ENCODE results near the gene AUNIP.

AUNIP gene, protein sequence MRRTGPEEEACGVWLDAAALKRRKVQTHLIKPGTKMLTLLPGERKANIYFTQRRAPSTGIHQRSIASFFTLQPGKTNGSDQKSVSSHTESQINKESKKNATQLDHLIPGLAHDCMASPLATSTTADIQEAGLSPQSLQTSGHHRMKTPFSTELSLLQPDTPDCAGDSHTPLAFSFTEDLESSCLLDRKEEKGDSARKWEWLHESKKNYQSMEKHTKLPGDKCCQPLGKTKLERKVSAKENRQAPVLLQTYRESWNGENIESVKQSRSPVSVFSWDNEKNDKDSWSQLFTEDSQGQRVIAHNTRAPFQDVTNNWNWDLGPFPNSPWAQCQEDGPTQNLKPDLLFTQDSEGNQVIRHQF

DNA sequence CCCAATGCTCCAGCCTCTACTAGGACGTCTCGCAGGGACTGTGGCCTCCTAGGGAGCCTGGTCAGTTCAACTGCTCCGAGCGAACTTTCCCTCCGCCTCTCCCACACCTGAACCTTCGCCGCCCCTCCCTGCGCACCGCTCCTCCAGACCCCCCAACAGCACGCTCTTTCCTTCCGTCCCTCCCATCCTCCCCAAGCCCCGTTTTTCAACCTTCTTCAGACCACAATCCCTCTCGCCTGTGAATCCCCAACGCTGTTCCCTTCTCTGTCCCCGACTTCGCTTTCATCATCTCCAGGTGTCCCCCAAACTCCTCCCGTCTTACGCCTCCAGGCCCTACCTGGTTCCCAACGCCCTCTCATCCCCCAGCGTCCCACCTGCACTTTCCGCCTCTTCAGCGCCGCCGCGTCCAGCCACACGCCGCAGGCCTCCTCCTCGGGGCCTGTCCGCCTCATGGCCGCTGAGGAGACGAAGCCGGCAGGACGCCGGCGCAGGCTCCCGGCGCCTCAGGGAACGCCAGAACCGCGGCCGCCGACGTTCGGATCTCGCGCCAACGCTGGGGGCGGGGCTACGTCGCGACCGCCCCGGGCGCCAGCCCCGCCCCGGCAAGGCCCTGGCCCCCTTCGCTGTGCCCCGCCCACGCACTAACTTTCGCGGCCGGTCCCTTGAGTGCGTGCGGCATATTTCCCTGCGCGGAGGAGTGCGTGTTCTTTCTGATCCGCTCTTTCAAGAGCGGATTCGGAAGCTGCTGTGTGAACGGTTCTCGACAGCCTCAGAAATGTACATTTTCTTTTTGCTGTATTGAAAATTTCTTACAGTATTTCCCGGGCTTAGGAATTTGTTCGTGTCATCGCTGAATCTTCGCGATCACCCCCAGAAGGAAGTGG lies at the start of gene AUNIP:
Gene AUNIP (minus strand): TSS at position 552 of the 884 bp plus-strand sequence. CDS start 100 bp downstream, at position 452.
- DNase-seq, result peak; percentile 96

DNA sequence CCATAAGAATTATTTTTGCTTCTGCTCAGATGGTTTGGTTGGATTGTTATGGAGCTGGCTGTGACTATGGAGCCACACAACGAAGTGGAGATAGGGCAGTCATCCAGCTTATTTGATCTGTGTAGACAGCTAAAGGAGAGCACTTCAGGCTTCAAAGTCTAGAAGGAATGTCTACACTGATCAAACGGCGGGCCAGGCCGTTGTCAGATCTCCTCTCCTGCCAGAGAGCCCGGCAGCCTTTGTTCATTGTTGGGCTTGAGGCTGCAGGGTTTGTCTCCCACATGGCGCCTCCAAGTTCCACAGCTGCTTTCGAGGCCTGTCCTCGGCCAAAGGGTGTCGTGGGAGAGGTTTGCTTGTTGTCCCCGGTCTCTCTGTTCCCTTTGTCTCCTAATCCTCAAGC lies 49.8 kb upstream of the AUNIP start:
- no peak for DNase-seq

DNA sequence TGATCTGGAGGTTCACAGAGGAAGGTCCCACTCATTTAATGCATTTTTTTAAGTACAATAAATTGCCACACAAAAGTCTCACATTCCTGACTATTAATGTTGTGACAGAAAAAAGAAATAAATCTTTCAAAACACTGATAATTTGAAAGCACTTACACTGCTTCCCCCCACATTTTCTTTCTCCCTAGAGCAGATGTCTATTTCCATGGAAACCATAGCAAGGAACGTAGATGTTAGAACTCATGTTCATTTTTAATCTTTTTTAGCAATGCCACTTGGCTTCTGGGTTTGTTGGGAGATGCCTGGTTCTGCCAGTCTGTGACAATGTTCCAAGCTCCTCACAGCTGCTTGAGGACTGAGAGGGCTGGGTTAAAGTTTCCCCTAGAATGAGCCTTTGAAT lies 48.9 kb upstream of the AUNIP start:
- no peak for DNase-seq

DNA sequence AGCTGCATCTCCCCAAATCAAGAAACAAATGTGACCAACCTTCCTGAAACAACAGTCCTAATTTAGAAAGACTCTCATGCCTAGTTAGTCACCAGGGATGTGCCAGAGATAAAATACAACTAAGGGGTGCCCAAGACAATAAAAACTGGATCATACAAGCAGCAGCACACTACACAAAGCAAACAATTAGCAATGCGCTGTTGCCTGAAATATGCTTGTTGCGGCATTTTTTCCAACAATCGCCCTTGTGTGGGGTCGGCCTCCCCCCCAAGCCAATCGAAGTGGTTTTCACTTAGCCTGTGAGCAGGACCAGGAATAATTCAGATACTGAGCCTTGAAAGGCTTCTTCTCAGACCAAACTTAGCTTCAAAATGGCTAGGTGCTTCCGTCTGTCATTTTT lies 48.3 kb upstream of the AUNIP start:
- DNase-seq, result no peak

DNA sequence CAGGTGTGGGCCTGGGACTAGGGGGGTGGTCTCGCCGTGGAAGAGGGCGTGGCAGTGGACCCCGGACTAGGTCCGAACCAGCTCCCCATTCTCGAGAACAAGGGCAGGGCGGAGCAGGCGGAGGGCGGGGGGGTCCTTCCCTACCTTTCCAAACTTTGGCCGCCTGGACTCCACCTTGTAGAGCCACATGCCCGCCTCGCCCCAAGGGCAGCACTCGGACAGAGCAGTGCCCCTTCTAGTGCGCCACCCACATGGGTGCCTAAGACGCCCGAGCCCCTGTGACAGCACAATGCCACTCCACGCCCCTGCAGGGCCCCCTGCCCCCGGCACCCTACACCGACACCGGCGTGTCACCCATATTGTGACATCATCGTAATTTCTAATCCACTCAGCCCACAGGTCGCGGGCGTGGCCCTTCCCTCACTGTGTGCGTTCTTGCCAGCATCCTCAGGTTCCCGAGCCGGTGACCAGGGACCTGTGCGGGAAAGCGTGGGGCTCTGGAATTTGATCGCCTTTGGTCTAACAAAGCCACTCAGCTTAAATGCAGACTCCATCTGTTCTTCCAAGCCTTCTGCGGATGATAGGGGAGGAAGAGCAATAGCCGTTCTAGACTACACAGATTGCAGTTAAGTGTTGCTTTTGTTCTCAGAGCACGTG lies 47.5 kb upstream of the AUNIP start:
- DNase-seq, result no peak

DNA sequence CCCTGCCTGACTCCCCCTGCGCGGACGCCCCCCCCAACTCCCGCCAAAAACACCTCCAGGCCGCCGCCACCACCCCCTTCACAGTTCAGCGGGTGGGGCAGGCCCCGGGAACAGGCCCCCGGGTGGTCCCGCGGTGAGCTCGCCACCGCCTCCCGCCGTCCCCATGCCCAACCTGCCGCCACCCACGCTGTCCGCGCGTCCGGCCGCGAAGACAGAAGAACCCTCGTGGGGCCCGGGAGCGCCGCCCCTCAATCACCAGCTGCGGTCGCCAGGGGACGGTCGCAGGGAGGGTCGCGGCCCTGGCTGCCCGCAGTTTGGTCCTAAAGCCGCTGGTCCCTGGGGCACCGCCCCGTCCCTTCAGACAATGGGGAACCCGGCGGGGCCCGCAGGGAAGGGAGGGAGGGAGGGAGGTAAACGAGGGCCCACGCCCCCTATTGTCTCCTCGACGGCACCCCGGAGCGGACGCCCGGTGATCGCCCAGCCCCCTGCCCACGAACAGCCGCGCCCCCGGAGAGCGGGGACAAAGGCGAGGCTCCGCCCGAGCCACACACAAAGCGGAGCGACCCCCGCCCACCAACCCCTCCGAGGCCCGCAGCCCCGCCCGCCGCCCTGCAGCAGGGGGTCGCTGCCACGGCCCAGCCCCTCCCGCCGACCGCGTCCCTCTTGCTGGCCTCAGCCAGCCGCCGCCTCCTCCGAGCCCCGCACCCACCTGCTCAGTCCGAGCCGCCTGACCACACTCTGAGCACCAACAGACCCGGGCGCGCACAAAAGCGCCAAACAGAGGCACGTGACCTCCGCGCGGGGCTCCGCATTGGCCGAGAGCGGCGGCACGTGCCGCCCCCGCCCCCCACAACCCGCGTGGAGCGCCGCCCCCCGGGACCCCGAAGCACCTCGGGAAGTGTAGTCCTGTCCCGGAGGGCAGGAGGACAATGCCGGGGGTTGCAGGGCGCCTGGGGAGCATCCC lies 46.7 kb upstream of the AUNIP start, which contains the start of gene STMN1:
Gene STMN1 (minus strand): TSS at position 740 of the 964 bp plus-strand sequence. CDS start 1,743 bp downstream, outside the sequence.
- peak; percentile 97 for DNase-seq

DNA sequence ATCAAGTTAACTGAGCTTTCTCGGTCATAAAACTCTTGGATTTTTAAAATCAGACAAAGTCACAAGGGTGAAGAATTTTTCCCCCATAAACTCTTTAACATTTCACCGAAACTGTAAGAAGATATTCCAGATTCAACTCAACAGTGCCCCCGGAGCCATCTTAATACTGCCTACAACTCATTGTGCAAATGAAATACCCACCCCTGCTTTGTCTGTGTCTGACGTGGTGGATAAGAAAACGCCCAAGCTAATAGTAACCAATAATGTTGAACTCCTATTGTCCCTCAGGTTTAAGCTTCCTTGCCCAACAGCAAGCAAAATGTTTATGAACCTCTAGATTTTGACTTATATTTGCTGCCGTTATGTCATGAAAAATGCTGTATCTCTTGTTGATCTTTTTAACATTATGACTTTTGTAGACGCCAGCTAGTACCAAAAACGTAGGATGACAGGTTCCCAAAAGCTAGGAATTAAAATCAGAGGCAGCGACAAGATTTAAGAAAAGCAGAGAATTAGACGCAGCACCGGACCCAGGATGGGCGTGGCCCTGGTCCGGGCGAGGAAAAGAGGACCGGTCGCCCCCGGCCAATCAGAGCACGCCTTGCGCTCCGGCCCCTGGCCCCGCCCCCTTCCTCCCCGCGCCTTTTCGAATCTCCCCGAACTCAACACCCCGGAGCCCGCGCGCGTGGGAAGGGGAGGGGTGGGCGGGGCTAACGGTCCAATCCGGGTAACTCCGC lies 45.9 kb upstream of the AUNIP start:
- peak; percentile 96 for DNase-seq

DNA sequence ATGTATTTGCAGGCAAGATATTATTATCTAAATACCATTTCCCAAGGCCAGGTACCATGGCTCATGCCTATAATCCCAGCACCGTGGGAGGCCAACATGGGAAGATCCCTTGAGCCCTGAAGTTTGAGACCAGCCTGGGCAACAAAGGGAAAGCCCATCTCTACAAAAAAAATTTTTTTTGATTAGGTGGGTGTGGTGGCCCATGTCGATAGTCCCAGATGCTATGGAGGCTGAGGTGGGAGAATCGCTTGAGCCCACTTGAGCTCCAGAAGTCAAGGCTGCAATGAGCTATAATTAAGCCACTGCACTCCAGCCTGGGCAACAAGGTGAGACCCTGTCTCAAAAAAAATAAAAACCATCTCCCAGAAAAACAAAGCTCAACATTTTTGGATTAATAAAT lies 44.7 kb upstream of the AUNIP start:
- no peak for DNase-seq

DNA sequence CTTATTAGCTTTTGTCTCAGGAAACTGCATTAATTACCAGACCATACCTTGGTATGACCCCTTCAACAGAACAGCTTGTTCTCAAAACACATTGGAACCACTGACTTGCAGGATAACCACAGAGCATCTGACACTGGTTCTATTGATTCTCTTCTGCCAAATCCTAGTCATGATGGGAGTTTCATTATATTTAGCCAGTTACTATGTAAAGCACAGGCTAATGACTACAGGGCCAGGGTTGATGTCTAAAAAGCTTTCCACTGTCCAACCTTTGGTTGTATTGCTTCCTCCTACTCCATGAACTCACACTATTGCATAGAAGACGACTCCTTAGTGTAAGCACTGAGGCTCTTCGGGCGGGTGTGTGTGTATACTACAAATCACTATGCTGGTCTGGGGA lies 43.2 kb upstream of the AUNIP start:
- DNase-seq, result no peak

DNA sequence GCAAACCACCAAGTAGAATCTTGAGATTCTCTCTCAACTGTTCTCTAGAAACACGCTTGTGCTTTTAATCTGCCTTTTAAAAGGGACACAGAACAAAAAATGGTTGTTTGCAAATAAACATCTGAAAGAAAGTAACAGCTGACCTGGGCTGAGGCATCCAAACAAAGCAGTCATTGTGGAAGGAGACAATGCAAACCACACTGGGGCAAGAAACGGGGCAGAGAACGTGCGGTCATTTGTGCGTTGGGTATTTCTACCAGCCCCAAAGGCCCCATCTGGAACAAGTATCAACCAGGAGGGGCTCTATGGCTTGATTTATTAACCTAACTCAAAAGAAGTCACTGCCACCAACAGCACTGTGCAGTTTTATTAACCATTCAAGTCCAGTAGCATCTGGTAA lies 41.0 kb upstream of the AUNIP start:
- DNase-seq, result no peak

DNA sequence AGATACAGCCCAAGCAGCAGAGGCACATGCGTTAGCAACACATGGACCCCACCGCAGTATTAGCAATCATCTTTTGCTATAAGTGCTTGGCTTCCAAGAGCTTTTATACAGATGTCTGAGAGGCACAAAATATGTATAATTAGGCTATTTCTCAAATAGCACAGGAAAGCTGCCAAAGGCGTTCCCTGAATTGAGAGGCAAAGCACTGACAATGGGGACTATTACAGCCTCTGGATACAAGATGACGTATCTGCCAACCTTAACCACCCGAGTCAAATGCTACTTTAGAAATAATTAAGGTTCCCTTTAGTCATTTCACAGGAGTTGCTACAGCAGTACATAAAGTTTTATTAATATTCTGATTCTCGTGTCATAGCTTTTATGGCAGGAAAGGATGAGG lies 40.5 kb upstream of the AUNIP start:
- DNase-seq, result no peak

DNA sequence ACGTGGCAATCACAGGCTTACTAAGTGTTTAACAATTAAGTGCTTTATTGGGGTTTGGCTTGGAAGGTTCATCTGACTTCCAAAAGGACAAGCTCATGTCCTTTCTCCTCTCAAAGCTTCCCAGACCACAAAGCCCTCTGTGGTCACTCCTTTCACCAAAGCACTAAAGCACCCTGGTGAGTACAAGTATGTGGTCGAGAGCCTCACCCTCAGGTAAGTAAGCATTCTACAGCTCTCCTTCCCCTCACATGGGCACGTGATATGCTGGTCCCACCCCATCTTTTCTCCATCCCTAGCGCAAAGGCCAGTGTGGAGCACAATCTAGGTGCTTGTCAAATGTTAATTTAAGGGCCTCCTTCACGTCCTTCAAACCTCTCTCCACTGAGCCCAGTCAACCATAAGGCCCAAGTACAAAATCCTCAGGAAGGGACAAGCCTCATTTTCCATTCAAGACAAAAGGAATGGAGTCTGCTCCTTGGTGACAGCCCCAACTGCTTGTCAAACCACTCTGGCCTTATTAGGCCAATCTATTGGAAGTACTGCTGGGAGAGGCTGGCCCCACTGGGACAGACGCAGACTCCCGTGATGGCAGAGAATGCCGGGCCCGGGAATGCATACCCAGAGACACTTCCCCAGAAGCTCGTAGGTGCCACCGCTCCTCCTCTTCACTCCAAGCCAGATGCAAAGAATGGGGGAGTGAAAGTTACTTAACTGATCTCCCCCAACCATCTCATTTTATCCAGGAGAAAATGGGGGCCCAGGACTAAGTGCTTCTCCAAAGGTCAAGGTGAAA lies 39.2 kb upstream of the AUNIP start:
- DNase-seq, result no peak

DNA sequence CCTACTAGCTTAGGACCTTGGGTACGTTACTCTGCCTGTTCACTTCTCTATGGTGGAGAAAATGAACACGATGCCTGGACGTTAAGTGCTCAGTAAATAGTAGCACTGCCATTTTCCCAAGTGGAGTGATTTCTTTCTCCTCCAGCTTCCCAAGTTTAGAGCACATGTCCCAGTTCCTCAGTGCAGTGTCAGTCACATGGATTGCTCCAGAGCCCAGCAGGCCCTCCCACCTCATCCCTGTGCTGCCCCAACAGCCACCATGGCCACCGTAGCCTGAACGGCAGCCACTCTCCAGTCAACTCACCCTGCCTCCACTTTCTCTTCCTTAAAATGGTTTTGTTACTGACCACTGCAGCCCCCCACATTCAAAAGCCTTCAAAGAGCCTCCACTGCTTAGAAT lies 38.5 kb upstream of the AUNIP start:
- no peak for DNase-seq

DNA sequence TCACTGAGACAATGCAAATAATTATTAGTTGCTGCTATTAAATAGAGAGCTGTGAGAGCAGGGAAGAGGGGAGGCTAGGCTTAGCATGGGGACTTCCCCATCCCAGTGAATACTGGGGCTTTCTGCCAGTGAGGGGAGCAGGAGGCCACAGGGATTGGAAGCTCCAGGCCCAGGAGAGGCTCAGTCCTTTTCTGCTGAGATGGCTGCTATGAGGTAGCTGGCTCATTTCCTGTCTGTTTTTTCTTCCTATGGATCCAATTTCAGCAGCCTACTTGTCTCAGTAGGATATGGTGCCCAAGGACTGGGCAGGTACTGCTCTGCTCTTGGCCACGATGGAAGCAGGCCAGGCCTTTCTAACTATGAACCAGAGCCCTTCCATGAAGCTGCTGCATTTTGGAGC lies 37.0 kb upstream of the AUNIP start:
- no peak for DNase-seq

DNA sequence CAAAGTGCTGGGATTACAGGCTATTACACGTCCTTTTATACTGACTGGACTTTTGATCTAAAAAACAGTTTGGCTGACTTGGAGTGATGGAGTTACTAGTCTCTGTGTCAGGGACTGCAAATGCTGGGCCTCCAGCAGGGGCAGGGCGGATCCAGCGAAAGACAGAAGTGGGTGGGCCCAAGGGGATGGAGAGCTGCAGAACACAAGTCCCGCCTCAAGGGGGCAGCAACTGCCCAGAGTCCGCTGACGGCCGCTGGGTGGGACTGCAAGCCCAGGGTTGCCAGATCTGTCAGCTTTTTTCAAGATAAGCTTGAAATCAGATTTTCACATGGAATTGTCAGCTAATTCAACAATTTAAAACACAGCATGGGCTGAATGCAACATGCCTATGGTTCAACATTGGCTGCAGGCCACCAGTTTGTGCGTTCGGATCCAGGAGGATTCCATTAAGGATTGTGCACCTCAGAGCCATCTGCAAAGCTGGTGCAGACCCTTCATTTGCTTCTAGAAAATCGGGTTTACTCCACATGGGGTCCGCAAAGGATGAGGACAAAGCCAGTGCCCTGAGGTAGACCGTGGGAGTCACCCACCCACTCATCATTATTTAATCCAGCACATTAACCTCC lies 36.2 kb upstream of the AUNIP start:
- DNase-seq, result peak; percentile 92

DNA sequence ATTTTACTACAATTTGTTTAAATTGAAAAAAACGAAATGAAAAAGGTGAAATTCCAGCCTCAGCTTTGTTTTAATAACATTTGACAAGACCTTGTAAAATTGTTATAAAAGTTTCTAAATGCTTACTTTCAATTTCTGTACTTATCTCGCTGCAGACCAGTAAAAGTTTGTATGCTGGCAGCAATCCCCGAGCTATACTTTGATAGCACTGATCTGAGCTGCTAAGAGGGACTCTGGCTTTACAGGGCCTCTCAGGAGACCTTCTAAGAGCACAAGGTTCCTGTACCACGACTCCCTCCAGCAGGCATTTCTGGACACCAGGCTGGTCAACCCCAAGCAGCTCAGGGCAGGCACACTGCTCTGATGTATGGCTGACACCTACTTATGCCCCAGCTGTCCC lies 33.9 kb upstream of the AUNIP start:
- DNase-seq, result no peak

DNA sequence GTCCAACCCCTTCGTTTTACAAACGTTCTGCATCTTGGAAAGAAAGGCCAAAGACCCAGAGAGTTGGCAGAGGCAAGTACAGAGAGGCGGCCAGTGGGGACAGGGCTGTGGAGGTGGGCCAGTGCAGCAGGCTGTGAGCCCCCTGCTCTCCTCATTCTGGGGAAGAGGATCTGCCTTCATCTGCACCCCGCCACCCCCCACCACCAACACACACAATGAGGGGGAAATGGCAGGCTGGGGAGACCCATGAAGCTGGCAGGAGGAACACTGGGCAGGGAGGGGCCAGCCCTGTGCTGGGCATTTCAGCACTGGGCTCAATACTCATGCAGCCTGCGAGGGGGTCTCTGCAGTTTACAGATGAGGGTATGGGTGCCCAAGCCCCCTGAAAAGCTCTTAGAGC lies 32.3 kb upstream of the AUNIP start:
- no peak for DNase-seq

DNA sequence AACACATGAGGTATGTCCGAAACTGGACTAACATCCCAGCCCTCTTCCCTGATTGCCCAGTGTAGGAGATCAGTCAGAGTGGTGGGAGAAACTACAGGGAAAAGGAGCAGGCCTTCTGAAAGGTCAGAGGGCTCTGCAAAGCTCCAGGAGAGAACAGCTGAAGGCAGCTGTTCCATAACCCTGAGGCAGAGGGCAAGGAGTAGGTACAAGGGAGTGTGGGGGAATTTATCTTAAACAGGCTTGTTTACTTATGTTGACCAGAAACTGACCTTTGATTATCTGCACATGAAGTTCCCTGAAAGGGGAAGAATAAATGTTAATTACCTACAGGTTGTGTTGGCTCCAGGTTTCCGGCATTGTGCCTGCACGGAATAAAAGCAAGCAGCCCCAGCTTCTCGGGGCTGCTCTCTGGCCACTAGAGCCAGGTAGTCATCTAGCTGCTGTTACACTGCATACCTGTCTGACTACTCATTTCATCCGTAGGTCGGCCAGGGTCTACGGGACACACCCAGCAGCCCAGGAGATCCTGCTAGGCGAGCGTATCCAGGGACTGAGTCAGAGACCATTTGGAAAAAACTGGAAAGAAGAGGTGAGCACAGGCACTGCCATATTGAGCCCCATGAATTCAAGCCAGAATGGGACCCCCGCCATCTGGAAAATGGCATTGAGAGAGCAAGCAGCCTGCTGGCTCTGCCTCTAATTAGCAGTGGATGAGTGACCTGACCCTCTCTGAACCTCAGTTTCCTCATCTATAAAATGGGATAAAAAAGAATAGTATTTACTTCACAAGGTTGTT lies 31.2 kb upstream of the AUNIP start:
- no peak for DNase-seq

DNA sequence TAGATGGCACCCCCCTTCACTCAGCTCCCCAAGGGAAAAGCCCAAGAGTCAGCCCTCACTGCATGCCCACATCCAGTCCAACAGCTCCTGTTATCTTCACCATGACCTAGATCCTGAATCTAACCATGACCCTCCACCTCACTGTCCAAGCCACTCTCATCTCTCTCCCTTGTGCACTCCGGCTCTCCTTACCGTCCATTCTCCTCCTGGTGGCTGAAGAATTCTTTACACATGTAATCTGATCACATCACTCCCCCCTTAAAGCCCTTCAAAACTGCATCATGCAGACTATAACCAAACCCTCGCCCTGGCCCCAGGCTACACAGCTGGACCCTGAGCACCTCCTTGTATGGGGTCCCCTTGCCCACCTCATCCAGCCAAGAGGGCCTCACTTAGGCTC lies 30.2 kb upstream of the AUNIP start:
- no peak for DNase-seq
